GM12878 (cell line): ENCODE data around the gene NACC1. TPM values are rescaled to one million over a fixed set of nuclear protein-coding genes. Genes with fewer than 3 reads are reported as not detected.
A peak's percentile ranks its signal among the peaks of the same experiment; 100 is the strongest.

Source experiments
- BHLHE40 ChIP-seq, 2 experiments: fragments of 450-650 bp in 1 of 2; IDR thresholded peaks; 2 replicates each; pipeline ENCODE4 v1.6.1; 2011 to 2017; ENCODE audit warnings: low read depth in 2 of 2, borderline replicate concordance in 1 of 2, improper control_type of control experiment in 1 of 2, low read length in 1 of 2, mild to moderate bottlenecking in 1 of 2
- BMI1 ChIP-seq: fragments of 450-650 bp; IDR thresholded peaks from 2 replicates; pipeline ENCODE4 v1.6.1; 2016; ENCODE audit warnings: mild to moderate bottlenecking, moderate library complexity, borderline replicate concordance
- BRCA1 ChIP-seq: IDR thresholded peaks from 2 replicates; pipeline ENCODE4 v1.6.1; 2011; ENCODE audit warnings: low read depth, low read length, improper control_type of control experiment
- CUX1 ChIP-seq: IDR thresholded peaks from 2 replicates; pipeline ENCODE4 v1.6.1; 2012; ENCODE audit warnings: improper control_type of control experiment, low read depth, low read length; ENCODE audit not compliant: insufficient replicate concordance
- MXI1 ChIP-seq: fragments of 150-350 bp; IDR thresholded peaks from 2 replicates; pipeline ENCODE4 v1.6.1; 2011; ENCODE audit warnings: low read depth, mild to moderate bottlenecking, inconsistent platforms, low read length, improper control_type of control experiment
- MYC ChIP-seq: IDR thresholded peaks from 2 replicates; pipeline ENCODE4 v1.6.1; 2011; ENCODE audit warnings: mild to moderate bottlenecking, low read length, moderate library complexity, inconsistent platforms; ENCODE audit not compliant: insufficient read depth, insufficient replicate concordance, insufficient read length, severe bottlenecking
- NBN ChIP-seq: fragments of 450-650 bp; IDR thresholded peaks from 2 replicates; pipeline ENCODE4 v1.6.1; 2016
- RUNX3 ChIP-seq: IDR thresholded peaks from 2 replicates; pipeline ENCODE4 v1.6.1; 2012; ENCODE audit warnings: low read length, inconsistent platforms
- SIX5 ChIP-seq: IDR thresholded peaks from 2 replicates; pipeline ENCODE4 v1.6.1; 2011; ENCODE audit warnings: mild to moderate bottlenecking, low read depth, low read length, moderate library complexity; ENCODE audit not compliant: severe bottlenecking
- TAF1 ChIP-seq: IDR thresholded peaks from 2 replicates; pipeline ENCODE4 v1.6.1; 2011; ENCODE audit warnings: mild to moderate bottlenecking, low read depth, low read length, borderline replicate concordance
- polyA plus RNA-seq, 11 experiments: library from polyadenylated mRNA; depleted of rRNA in 4 of 11; unstranded in 6 of 11; stranded (reverse) in 5 of 11; fragments of >200 nt; fragmentation: Nextera tagmentation in 4 of 11; fragmentation: Illumina TruSeq in 1 of 11; extraction: Ambion mirVana in 4 of 11; extraction: Trizol in 1 of 11; gene quantifications; 1 replicate in 1 of 11; 2 replicates in 10 of 11; pipeline versions ENCODE4 v1.2.1 to v1.2.3, GENCODE V29; 2011 to 2016; ENCODE audit warnings: inconsistent platforms in 2 of 11, missing spikeins in 2 of 11, low read depth in 1 of 11
- total RNA-seq, 4 experiments: library from RNA; depleted of rRNA in 3 of 4; stranded (reverse); fragments of >200 nt in 3 of 4; fragmentation: Illumina TruSeq in 1 of 4; extraction: Trizol in 1 of 4; gene quantifications; 2 replicates each; pipeline versions ENCODE4 v1.2.1 to v1.2.3, GENCODE V29; 2013 to 2021
- TF ChIP-seq, protein P1 (sequence below): fragments of 450-650 bp; conservative IDR thresholded peaks from 2 replicates; pipeline ENCODE4 v1.6.1; 2017; ENCODE audit warnings: mild to moderate bottlenecking, moderate library complexity

NACC1 gene
- total and polyA plus RNA-seq, 10 of the 15 experiments (the other 5 are each of a cell fraction or from before 2014, with no cell fraction given) = 0.18 to 120 (median 19.2) TPM

- TF ChIP-seq, protein P1, sequence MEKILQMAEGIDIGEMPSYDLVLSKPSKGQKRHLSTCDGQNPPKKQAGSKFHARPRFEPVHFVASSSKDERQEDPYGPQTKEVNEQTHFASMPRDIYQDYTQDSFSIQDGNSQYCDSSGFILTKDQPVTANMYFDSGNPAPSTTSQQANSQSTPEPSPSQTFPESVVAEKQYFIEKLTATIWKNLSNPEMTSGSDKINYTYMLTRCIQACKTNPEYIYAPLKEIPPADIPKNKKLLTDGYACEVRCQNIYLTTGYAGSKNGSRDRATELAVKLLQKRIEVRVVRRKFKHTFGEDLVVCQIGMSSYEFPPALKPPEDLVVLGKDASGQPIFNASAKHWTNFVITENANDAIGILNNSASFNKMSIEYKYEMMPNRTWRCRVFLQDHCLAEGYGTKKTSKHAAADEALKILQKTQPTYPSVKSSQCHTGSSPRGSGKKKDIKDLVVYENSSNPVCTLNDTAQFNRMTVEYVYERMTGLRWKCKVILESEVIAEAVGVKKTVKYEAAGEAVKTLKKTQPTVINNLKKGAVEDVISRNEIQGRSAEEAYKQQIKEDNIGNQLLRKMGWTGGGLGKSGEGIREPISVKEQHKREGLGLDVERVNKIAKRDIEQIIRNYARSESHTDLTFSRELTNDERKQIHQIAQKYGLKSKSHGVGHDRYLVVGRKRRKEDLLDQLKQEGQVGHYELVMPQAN = no peak
- TF ChIP-seq RUNX3 (peak; percentile 56), MXI1 (no peak), NBN (no peak), TAF1 (no peak), BRCA1 (no peak), SIX5 (no peak), BHLHE40 (IDR thresholded peaks at IDR 0.05; ENCODE audit: borderline replicate concordance in 1 of 2, low read depth in 2 of 2, low read length in 1 of 2) (peak; percentile 18 to 62; a peak in 1 of 4 replicates), MYC (no peak), CUX1 (no peak), BMI1 (no peak)
Measured at GRCh38 chr19:13121551-13122274, 3.6 kb downstream of the NACC1 start (continued).
